HG03135 (cell line): ENCODE results near the gene RNF220.

Source experiments
- ATAC-seq: cut with Tn5 transposase; IDR thresholded peaks from one replicate; pipeline ENCODE4 v1.9.1; 2021; ENCODE audit warnings: mild to moderate bottlenecking, moderate library complexity; ENCODE audit not compliant: unreplicated experiment

Gene RNF220

GRCh38 chr1:44425341-44426082, 20.5 kb downstream of the RNF220 start:
- ATAC-seq = no peak

GRCh38 chr1:44431861-44432260, 26.8 kb downstream of the RNF220 start:
- no peak for ATAC-seq

GRCh38 chr1:44433209-44433608, 28.2 kb downstream of the RNF220 start:
- no peak for ATAC-seq

- ATAC-seq = no peak
These were observed 31.5 kb downstream of the RNF220 start for GRCh38 chr1:44436401-44437106.

GRCh38 chr1:44437107-44437716, 32.2 kb downstream of the RNF220 start:
- ATAC-seq = no peak

GRCh38 chr1:44442791-44443190, 37.7 kb downstream of the RNF220 start:
- ATAC-seq = no peak

GRCh38 chr1:44447051-44447810, 42.2 kb downstream of the RNF220 start:
- ATAC-seq = no peak

GRCh38 chr1:44453798-44454349, 48.8 kb downstream of the RNF220 start:
- ATAC-seq = no peak

- ATAC-seq = no peak
These were observed 49.6 kb downstream of the RNF220 start for GRCh38 chr1:44454704-44455103.

GRCh38 chr1:44460107-44460882, 55.2 kb downstream of the RNF220 start:
- ATAC-seq = no peak

- ATAC-seq = no peak
These were observed 59.3 kb downstream of the RNF220 start for GRCh38 chr1:44464361-44464760.

- no peak for ATAC-seq
These were observed 62.5 kb downstream of the RNF220 start for GRCh38 chr1:44467566-44467965.

- no peak for ATAC-seq
These were observed 66.9 kb downstream of the RNF220 start for GRCh38 chr1:44471911-44472453.

GRCh38 chr1:44472620-44473525, 67.8 kb downstream of the RNF220 start:
- ATAC-seq = no peak

- no peak for ATAC-seq
These were observed 71.8 kb downstream of the RNF220 start for GRCh38 chr1:44476891-44477290.

GRCh38 chr1:44481701-44482100, 76.6 kb downstream of the RNF220 start:
- no peak for ATAC-seq

- no peak for ATAC-seq
These were observed 78.2 kb downstream of the RNF220 start for GRCh38 chr1:44483089-44483874.

- ATAC-seq = no peak
These were observed 79.2 kb downstream of the RNF220 start for GRCh38 chr1:44484155-44484688.
